DMS53 (cell line): ENCODE measurements around the gene MEGF10.

Experiments used
- DNase-seq: peaks from one replicate; lab custom pipeline; 2025; lab: John Stamatoyannopoulos, UW

The MEGF10 gene

DNA sequence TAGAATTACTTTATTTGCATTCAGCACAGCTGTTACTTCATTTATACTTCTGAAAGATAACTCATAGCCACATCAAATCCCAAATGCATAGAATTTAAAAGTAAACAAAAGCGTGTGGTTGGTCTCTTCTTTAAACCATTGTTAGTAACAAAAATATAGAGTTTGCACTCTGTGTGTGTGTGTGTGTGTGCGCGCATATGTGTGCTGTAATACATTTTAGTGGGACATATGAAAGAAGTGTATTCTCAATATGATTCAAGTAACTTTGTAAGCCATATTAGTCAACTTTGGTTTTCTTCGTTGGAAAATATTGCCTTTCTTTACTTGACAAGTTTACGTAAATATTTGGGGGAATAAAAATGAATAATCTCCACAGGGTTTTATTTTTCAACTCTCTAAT is 120.8 kb downstream of the MEGF10 start:
- DNase-seq: no peak

DNA sequence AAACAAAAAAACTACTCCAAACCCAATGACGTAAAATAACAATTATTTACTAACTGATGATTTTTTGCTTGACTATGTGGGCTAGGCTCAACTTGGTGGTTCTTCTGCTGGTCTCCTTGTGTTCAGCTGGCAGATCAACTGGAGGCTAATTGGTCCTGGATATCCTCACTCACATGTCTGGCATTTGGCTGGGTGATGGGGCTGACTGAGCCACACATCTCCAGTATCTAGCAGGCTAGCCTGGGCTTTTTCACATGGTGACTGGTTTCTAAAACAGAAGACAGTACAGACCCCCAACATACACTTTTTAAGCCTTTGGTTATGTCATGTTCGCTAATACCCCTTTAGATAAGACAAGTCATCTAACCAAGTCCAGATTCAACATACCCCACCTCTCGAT is 122.1 kb downstream of the MEGF10 start:
- no peak for DNase-seq

DNA sequence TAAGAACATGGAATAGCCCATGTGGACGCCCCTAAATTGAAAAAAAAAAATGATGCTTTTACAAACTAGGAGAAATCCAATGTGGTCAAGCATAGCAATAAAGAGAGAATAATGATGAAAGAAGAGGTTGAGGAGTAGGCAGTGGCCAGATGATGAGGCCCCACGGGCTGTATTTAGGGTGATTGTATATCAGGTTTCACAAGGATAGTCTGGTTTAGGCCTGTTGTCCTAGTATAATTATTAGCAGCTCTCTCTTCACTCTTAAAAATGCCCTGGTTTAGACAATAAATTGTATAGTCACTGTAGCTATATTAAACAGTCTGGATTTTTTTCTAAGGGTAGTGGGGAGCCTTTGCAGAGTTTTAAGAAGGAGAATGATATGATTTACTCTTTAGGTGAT is 124.4 kb downstream of the MEGF10 start:
- no peak for DNase-seq

DNA sequence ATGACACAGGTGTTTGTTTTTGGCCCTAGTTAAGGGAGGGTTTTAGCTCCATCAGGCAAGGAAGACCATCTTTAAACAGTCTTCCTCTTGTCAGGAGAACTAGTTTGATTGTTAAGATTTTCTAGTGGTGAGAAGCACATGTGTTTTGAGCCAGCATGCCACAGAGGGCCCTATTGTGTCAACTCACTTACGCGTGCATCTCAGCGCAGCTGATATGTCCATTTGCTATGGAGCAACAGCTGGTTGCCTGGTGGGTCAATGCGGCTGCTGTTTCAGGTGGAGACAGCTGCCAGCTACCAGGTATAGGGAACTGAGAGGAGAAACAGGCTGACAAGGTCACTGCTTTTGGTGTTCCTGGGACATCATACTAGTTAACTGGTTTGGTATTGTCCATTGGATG is 126.3 kb downstream of the MEGF10 start:
- DNase-seq: no peak

DNA sequence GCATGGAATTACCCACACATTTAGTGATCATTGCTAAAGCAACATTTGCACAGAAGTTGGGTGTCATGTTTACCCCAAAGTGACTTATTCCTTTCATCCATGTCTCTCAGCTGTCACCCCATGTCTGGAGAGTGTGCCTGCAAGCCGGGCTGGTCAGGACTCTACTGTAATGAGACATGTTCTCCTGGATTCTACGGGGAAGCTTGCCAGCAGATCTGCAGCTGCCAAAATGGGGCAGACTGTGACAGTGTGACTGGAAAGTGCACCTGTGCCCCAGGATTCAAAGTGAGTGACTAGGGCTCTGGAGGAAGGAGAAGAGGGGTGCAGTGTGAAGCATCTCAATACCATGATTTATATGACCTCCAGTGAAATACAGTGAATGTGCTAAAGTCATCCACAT is 126.9 kb downstream of the MEGF10 start:
- DNase-seq: no peak

DNA sequence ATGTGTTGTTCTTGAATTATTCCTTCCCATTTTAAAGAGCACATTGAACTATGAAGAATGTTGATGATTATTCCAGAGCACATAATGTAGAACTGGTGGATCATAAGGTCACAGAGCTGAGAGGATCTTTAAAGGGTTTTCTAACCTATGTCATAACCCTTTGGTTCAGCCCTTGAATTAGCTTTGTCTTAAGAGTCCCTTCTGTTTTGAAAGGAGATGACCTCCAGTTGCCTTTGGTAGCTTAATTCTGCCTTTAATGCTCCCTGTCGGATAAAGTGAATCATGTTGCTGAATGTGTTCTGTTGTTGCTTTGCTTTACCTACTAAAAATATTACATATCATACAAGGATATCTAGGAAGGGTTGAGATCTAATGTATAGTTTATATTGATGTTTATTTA is 127.8 kb downstream of the MEGF10 start:
- DNase-seq: no peak

DNA sequence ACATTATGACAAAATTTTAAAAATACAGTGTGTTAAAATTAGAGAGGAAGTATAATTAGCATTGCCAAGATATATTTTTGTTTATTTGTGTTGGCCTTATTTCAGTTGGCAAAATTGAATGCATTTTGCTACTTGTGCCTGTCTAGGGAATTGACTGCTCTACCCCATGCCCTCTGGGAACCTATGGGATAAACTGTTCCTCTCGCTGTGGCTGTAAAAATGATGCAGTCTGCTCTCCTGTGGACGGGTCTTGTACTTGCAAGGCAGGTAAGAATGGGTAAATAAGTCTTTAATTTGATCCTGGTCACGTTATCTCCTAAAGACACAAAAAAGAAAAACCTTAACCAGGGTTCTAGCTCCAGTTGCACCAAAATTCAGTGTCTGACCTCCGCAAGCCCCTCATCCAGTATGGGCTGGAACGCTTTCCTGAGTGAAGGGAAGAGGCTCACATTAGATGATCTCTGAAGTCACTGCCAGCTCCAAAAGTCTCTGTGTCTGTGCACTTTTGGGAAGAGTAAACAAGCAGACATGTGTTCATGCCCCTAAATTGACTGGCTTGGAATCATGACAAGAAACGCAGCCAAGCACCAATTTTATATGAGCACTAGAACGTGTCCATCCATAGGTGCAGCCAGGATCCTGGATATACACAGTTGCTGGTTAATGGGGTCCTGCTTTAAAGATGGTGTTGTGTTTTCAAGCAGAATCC is 128.5 kb downstream of the MEGF10 start:
- DNase-seq: no peak

DNA sequence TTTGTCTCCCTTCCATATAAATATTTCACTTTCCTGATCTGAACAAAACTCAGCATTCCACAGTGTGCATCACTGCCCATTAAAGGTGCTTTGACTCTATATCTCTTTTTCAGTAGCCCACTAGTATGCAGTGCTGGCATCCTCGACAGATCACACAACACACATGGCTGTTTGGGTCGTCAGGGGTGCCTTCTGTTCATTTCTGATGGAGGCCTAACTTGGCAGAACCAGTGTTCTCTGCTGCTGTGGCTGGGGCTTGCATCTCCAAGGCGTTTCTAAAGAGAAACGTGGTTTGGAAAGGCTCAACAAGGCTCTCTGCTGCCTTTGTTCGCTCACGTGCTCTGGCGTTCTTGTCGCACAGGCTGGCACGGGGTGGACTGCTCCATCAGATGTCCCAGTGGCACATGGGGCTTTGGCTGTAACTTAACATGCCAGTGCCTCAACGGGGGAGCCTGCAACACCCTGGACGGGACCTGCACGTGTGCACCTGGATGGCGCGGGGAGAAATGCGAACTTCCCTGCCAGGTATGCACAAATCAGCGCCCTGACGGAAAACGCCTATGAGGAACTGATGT is 129.2 kb downstream of the MEGF10 start:
- no peak for DNase-seq

DNA sequence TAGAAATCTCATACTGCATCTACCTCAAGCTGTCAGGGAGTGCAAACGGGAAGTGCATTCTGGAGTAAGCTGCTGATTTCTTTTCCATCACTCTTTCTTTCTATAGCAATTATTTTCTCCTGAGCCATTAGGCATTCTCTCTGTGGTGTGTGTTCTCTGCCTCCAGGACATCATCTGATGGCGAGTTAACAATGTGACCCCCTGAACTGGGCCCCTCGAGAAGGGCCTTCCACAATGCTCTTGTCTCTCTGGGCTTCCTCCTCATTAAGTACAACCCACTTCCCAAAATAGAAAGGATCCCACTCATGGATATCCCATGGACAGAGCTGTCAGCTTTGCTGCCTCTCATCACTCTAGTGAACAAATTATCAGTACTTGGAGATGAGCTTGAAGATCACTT is 130.2 kb downstream of the MEGF10 start:
- DNase-seq: no peak

DNA sequence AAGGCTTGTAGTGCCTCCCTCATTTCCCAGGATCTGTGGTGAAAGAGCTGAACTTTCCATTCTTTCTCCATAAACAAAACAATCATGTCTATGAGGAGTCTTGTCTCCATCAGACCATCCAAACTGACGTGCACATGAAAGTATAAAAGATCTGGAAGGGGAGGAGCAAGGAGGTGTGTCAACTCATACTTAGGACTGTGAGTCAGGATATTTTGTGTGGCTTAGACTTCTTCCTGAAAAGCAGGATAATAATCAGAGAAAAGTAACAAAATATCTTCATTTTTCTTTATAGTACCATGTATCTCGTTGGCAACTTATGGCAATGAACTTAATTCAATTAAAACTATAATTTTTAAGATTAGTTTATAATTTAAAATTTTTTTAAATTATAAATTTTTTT is 130.9 kb downstream of the MEGF10 start:
- DNase-seq: no peak

DNA sequence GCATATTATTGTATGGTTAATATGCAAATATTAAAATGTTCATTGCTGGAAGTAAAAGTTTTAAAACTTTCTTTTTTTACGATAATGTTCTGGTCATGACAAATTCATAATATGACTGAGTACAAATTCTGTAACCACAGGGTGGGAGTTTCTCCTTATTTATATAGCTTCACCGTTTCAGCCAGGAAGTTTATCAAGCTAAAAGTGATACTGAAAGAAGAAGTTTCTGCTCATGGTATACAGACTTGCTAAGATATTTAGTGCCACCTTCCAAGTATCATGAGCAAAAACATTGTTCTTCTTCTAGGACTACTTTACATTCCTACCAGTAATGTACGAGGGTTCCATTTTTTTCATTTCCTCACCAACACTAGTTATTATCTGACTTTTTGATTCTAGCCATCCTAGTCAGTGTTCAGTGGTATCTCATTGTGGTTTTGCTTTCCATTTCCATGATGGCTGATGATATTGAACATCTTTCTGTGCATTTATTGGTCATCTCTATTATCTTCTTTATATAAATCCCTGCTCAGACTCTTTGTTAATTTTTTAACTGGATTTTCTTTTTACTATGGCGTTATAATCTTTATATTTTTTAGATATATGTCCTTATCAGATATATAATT is 132.7 kb downstream of the MEGF10 start:
- DNase-seq: no peak

DNA sequence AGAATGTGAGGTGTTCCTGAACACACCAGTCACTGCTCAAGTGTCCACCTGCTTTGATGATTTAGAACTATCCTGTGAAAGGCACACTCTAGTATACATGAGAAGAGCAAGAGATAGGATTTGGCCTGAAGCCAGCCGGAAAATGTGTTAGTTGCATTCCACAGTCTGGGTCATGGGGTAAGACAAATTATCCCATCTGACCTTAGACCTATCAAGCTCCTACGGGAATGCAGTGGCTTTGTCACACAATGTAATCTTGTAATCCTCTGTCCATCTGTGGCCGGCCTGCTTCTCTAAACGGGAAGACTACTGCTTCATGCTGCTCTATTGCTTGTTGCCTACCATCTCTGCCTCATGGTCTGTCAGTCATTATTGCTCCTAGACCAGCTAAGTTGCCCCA is 134.4 kb downstream of the MEGF10 start:
- DNase-seq: no peak

DNA sequence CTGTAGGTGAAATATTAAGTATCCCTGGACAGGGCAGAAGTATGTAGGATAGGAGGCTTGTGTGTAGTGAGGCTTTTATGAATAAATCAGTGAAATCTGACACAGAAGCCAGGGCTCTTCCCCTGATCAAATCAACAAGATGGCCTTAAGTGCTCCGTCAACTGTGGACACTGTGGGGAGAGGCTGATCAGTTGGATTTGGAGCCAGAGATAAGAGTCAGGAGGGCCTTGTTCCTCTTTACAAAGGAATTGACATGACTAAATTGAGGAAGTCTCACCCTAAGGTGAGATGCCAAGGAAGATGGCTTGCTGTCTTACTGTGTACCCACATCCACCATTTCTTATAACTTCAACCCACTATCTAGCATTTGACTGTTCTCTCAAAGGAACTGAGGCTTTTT is 135.3 kb downstream of the MEGF10 start:
- DNase-seq: no peak

DNA sequence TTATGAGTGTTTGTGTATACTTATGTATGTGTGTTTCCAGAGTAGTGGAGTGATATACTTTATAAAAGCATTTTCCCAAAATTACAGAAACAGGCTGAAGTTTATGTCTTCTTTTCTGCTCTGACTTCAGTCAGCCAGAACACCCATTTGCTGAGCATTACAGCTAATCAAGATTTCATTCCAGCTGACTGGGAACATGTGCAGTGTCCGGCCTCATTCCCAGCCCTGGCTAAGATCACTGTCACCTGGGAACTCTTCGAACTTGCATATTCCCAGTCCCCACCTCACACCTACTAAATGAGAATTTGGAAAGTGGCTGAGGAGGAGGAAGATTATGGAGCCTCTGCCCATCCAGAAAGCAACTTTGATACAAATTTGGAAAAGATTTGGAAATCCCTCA is 136.1 kb downstream of the MEGF10 start:
- DNase-seq: no peak

DNA sequence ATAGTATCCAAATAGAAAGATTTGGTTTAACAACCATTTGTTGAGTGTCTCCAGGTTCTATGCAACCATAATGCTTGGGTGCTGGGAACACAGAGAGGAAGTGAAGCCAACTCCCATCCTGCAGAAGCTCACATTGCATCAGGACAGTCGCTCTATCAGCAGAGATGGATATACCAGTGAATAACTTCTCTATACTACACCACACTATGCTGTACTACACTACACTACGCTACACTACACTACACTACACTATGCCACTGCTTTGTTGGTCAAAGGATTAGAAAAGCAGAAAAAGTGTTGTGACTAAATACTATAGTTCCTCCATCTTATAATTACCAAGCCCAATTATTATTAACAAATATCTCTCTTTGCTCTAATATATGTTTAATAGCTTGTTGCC is 137.7 kb downstream of the MEGF10 start:
- DNase-seq: no peak

DNA sequence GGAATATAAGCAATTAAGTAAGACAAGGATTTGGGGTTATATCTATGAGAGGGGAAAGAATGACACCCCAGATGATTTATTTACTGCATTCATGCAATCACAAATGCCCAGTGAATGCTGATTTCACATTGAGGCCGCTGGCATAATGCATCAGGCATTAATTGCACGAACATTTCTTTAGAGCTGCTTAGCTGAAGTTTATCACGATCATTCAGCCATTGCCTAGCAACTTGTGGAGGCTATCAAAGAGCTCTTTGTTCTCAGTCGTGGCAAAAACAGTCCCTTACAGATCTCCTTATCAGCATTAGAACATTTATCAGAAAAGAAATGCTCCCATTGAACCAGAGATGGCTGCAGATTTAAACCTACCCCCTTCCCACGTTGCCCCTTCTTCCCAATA is 138.2 kb downstream of the MEGF10 start:
- DNase-seq: no peak

DNA sequence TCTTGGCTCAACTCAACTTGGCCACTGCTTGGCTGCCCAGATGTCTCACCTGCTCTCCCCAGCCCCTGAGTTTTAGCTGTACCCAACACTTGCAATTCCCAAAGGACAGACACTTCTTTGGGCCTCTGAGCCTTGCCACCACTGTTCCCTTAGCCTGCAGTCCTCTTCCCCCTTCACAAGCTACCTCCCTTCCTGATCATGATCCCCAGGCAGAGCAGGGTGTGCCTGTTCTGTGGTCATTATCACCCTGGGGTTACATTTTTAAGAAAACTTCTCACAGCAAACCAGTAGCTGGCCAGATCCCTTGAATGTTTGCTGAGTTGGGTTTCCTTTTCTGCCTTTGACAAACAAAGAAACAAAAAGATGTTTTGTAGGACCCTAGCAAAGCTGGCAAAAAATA is 139.3 kb downstream of the MEGF10 start:
- DNase-seq: no peak

DNA sequence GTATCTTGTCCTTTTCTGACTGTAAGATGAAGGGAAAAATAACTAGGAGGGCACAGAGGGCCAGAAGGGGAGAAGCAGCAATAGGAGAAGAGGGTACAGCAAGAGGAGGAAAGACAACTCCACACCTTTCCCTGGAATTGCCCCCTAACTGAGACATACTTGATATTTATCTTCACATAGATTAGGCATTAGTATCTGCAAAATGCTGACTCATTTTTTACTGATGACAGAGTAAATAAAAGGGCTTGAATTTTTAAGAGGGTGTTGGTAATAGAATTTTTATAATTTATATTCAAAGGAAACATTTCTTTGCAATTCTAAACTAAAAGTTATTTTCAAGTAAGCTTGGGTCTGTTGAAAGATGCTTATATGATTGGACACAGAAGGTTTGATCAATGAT is 140.0 kb downstream of the MEGF10 start:
- DNase-seq: peak; percentile 8

DNA sequence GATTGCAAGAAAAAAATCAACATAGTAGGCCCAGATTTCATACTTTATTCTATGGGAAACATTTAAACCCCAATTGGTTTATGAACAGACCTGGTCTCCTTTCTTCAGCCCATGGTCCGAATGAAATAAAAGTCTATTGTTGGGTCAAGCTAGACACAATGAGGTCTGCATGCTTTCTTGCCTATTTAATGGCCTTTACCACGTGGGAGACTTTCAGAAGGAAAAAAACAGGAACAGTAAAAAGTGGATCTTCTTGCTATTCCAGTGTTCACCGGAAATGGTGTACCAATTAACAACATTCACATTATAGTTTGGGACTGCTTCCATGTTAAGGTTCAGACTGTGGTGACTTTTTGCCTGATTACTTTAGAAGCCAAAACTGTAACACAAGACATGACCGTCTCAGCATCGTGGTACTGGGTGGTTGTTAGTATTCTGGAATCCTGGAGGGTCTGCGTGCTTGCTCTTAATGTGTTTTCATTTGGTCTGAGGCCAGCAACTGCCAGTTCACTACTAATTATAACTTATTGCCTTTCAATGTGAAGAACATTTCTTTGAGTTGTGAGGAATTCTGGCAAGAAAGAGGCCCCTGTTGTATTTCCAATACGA is 141.5 kb downstream of the MEGF10 start:
- DNase-seq: no peak

DNA sequence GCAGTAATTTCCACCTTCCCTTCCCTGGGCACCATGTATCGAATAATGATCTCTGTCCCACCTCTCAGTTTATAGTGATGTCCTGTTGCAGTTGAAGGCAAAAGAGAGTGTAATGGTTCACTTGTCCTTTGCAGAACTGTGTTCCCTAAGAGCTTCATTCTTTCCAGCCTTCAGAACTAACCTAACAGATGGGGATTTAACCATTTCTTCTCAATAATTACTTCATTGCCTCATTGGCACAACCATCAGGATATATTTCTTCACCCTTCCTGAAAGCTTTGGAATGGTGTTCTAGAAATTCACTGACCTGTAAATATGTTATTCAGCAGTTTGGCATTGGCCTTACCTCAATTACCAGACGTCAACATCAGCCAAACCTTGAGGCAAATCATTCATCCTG is 142.9 kb downstream of the MEGF10 start:
- DNase-seq: no peak

DNA sequence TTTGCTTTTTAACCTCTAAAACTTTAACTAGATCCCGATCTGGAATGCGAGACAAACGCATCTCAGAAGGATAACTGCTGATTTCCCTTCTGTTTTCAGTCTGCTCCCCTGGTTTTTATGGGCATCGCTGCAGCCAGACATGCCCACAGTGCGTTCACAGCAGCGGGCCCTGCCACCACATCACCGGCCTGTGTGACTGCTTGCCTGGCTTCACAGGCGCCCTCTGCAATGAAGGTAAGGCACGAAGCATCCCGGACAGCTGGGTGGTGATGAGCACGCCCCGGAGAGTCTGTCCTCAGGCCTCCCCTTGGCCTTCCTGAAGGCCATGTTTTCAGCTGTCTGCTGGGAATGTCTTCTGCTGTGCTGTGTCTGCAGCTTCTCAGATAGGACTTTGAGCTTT is 144.0 kb downstream of the MEGF10 start:
- no peak for DNase-seq

DNA sequence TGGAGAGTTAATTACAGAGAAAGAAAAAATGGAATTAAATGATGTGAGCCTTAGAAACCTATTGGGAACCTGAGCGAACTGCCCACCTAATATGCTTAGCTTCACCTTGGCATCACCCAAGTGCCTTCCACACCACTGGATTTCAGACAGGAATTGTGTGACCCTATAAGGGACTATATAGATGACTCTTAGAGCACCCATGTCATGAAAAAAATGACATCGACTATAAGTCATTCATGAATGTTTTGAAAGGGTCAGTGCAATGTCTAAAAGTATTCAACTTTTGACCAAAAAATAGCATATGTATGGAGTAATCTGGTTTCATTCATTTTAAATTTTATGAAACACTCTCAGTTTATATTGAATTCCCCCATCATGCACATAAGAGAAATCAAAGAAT is 145.2 kb downstream of the MEGF10 start:
- DNase-seq: no peak

DNA sequence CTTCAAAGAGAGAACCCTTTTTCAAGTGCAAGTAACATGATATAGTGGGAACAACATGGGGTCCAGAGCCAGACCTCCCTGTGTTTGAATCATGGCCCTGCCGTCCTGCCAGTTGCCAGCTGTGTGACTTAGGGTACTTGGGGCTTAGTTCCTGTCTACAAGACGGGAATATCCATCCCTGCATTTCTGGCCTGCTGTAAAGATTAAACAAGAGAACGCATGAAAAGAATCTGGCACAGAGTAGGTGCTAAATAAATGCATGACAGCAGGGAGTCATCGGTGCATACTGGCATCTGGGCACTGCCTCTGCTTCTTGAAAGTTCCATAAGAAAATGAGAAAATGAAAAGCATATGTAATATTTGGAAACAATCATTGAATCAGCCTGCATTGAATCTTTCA is 149.0 kb downstream of the MEGF10 start:
- DNase-seq: no peak
